HG03060 (cell line): ENCODE data around the gene PTP4A1.
"Not testable (repeated sequence)": the region's sequence is repeated elsewhere in the genome, so short reads cannot be mapped to it uniquely, and the experiment has no call there.

Source experiments
- ATAC-seq: cut with Tn5 transposase; IDR thresholded peaks from one replicate; pipeline ENCODE4 v1.9.1; 2021; ENCODE audit warnings: low read depth, moderate number of reproducible peaks; ENCODE audit not compliant: unreplicated experiment

Gene PTP4A1

DNA sequence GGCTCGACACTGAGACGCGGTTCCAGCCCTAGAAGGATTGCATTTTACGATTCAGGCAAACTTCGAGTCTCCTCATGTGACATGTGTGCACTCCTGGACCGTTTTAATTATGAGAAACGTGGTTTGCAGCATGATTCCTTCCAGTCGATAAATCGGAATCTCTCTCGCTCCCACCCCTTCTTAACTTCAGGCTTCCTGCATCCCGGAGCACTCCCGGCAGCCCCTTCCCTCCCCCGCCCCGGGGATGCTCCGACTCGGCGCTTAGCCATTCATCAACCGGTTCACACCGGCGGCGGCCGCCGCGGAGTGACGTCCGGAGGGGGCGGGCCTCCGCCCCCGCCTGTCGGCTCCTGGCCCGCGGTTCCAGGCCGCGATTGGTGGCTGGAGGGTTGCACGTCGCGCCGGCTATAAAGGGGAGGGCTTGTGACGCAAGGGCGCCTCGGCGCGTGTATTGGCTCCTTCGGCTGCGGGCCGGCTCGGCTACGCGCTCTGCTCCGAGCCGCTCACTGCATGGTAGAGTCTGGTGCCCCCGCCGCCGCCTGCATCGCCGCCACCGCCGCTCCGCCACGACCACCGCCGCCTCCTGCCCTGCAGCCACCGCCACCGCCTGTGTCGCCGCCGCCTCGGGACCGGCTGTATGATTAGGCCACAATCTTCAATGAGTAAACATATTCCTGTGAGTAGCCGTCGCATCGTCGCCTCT, at the start of gene PTP4A1, which contains the start of gene LOC128125822:
PTP4A1 (plus strand) TSS at position 437 of the 703 bp plus-strand sequence. CDS start 4,401 bp downstream, outside the sequence.
LOC128125822 (plus strand) TSS at position 437 of the 703 bp plus-strand sequence.
- ATAC-seq = peak; percentile 90

GRCh38 chr6:63522911-63523287, 49.4 kb upstream of the PTP4A1 start:
- ATAC-seq = not testable (repeated sequence)

GRCh38 chr6:63523630-63524029, 48.6 kb upstream of the PTP4A1 start:
- no peak for ATAC-seq

DNA sequence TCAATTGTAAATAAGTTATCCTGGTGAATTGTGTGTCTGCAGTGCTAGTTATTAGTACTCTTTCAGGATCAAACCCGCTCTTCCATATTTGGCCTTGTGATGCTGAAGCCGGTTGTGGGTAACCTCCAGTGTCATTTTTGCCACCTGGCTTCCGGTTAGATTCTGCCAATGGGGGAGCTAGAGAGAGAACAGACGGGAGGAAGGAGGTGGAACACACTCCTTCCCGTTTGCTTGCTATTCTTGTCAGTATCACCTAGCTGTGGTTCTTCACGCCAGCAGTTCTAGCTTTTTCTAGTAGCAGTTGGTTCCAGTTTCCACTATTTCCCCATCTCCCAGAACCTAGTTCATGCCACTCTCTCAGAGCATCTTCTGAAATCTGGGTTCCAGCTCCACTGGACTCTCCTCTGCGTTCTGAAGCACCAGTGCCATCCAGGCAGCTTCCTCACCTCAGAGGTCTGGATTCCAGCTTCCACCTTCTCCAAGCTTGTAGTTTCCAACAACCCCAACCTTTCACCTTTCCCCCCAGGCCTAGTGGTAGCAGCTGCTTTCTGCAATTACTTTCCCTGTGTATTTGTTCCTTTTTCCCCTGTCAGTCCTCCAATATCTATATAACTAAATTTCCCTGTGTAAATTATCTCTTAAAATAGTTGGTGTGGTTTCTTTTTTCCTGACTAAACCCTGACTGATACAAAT, 46.9 kb upstream of the PTP4A1 start:
- ATAC-seq = no peak

- ATAC-seq = no peak
These were observed 45.3 kb upstream of the PTP4A1 start for GRCh38 chr6:63526931-63527330.

DNA sequence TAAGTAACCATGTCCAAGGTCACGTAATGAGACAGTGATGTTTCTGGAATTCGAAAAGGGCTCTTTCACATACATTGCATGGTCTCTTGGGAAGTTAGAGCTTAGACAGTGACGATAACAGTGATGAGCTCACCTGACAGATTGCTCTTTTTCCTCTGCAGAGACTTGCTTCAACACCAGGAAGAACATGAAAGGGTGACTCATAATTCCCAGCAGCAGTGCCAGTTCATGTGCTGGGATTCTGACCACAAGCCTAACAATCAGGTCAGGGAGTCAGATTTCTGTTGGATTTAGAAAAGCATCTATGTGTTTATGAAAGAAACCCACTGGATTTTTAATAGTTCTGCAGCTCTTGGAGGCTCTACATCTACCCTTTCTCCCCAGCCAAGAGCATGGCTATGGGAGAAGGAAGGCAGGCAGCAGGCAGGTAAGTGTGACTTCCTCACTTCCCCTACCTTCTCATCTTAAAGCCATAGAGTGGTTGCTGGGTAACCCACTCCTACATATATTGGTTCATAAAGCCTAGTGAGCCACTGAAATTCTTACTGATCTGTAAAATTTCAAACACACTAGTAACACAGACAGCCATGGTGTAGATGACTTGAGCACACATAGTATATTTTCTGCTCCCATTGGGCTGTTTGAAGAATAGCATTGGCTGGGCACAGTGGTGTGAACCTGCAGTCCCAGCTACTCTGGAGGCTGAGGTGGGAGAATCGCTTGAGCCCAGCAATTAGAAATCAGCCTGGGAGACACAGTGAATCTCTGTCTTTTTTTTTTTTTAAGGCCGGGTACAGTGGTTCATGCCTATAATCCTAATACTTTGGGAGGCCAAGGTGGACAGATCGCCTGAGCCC, 44.4 kb upstream of the PTP4A1 start:
- ATAC-seq = no peak

DNA sequence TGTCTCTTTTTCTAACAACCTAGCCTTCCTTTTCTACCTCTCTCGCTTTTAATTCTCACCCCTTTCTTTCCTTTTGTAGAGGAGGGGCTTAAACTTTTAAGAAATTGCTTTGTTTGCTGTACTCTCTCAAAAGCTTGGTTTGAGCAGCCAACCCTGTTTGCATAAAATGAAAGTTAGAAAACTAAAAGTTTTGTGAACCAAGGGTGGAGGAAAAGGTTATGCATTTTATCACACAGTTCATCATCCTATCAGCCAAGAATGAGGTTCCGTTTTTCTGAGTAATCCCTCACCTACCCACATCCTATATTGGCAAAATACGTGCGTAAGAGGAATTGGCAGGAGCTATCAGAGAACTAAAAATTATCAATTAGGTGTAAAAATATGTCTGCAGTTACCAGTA, 42.8 kb upstream of the PTP4A1 start:
- ATAC-seq = no peak

DNA sequence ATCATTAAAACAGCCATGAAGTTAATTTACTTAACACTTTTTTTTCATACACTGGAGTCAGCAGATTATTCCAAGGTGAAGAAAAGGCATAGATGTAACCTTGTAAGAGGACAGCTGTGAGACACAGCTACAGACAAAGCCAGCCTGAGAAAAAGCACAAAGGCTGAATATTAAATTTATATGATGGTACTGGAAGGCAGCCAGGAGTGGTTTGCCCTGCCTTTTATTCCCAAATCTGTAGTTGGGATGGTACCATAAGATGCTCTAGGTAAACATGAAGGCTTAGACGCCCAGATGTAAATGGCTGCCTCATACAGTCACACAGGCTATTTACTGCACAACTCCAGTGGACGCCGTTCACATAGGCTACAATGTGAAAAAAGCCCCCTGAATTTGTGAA, 42.1 kb upstream of the PTP4A1 start:
- no peak for ATAC-seq

- ATAC-seq = no peak
These were observed 41.3 kb upstream of the PTP4A1 start for GRCh38 chr6:63530991-63531390.

DNA sequence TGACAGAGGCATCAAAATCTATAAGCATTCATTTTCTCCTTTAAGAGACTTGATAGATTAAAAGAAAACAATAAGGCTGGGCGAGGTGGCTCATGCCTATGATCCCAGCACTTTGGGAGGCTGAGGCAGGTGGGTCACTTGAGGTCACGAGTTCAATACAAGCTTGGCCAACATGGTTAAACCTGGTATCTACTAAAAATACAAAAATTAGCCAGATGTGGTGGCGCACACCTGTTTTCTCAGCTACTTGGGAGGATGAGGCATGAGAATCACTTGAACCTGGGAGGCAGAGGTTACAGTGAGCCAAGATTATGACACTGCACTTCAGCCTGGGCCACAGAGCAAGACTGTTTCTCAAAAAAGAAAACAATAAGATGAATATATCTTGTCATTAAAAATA, 39.3 kb upstream of the PTP4A1 start:
- ATAC-seq = no peak

DNA sequence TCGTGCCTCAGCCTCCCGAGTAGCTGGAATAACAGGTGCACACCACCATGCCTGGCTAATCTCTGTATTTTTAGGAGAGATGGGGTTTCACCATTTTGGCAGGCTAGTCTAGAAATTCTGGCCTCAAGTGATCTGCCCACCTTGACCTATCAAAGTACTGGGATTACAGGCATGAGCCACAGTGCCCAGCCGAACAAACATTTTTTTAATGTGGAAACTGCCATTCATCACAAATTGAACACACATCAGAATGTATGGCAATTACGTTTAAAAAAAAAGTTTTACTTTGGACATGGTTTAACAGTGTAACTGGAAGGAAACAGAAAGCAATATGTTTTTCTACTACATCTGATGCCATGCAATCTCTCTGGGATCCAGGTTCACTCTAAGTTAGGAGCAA, 38.3 kb upstream of the PTP4A1 start:
- ATAC-seq = no peak

- ATAC-seq = no peak
These were observed 34.9 kb upstream of the PTP4A1 start for GRCh38 chr6:63537201-63537958.

DNA sequence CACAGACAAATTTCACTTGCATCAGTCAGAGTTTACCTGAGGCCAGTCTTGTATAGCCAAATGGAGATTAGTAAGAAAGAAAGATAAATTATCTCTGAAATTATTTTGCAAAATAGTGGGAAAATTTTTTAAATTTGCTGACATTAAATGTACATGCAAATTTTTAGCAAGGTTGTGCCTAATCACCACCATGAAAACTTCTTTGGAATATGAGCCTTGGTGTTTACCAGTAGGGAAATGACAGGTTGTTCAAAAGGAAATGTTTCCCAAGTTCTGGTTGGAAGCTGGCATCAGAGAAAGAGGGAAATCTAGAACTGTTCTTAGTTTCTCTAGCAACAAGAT, 34.4 kb upstream of the PTP4A1 start:
- no peak for ATAC-seq

GRCh38 chr6:63538550-63538949, 33.7 kb upstream of the PTP4A1 start:
- no peak for ATAC-seq

DNA sequence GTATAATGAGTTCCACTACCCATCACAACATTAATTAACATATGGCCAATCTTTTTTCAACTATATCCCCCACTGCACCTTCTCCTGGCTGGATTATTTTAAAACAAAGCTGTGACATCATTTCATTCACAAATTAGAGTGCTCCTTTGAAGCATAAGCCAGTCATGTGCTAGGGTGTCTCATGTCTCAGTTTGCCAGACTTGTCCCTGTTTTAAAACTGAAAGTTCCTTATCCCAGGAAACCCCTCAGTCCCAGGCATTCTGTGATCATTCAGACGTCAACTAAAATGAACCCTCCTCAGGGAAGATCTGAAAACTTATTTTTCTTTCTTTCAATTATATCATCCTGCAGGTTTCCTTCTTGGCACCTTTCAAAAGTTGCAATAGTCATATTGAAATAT, 29.3 kb upstream of the PTP4A1 start:
- no peak for ATAC-seq

DNA sequence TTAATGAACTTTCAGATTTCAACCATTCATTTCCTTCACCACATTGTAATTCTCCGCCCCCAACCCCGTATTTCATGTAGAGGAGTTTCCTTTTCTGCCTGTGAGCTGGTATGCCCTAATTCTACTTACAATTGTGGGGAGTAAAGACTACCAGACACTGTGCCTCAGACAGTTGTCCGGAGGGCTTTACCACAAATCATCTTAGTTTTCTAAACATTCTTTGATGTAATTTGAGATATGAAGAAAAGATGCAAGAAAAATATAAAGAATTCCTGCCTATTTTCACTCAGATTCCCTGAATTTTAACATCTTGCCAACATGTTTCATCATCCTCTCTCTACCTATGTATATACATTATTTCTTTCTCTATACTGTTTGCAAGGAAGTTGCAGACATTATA, 28.3 kb upstream of the PTP4A1 start:
- ATAC-seq = no peak

DNA sequence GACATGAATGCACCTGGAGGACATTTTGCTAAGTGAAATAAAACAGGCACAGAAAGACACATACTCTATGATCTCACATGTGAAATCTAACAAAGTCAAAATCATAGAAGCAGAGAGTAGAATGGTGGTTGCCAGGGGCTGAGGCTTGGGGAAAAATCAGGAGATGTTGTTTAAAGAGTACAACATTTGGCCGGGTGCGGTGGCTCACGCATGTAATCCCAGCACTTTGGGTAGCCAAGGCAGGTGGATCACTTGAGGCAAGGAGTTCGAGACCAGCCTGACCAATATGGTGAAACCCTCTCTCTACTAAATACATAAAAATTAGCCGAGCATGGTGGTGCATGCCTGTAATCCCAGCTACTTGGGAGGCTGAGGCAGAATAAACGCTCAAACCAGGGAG, 26.0 kb upstream of the PTP4A1 start:
- no peak for ATAC-seq

GRCh38 chr6:63546697-63547096, 25.6 kb upstream of the PTP4A1 start:
- ATAC-seq = no peak

DNA sequence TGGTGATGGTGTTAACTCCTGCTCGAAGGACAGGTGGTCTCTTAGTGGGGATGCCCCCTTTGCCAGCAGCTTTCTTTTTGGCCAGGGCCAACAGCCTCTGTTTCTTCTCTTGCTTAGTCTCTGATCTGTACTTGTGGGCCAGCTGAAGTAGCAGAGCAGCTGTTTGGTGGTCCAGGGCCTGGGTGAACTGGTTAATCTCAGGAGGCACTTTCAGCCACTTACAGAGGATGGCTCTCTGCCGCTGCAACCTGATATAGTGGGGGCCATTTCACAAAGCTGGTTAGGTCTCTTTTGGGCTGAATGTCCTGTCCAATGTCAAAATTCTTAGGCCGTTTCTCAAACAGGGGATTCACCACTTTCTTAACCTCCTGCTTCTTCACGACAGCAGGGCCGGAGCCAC, 23.2 kb upstream of the PTP4A1 start:
- ATAC-seq = no peak

DNA sequence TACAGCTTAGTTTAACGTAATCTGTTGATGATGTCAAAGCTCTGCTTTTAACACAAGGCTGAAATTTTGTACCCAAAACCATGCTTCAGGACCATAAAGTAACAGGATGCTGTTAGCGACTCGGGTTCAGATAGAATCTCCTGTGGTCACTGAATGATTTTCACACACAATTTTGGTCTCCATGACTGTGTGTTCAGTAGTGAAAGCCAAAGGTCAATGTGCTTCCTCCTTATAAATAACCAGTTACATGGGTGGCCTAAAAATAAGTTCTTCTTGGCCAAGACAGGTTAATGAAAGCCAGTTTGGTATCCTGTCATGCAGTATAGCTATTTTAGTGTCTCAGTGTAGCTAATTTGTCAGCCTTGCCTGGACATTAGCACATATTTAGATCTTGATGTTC, 19.1 kb upstream of the PTP4A1 start:
- ATAC-seq = peak; percentile 98

DNA sequence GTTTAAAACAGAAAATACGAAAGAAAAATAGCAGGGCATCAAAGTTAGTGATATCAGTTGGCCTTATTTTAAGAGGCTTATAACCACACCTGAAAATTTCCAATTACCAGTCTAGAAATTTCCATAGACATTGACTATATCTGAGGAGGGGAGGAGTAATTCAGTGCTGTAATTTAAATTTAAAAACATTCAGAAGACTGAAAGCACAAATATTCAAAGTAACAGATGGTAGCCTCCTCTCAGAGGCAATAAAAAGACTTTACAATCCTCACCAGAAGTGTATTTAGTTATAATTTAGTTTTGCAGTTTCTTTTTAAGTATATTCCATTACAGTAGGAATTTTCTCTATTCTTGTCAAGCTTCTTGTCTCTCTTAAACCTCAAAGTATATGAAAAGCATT, 18.4 kb upstream of the PTP4A1 start:
- no peak for ATAC-seq
